GM12864 (cell line): ENCODE results near the gene SLC35E2B.
A peak's percentile ranks its signal among the peaks of the same experiment; 100 is the strongest.

Source experiments
- DNase-seq: peaks from one replicate; pipeline ENCODE4 v3.0.0-alpha.2; 2011; ENCODE audit warnings: low read depth
- H3K4me3 ChIP-seq: 2 replicates; pipeline ENCODE4 v1.5.1; 2011; ENCODE audit warnings: mild to moderate bottlenecking, low read depth, low read length, control low read depth
- TF ChIP-seq, protein P1 (sequence below): IDR thresholded peaks from 2 replicates; pipeline ENCODE4 v1.5.1; 2011; ENCODE audit warnings: low read depth, mild to moderate bottlenecking, moderate library complexity, low read length, control low read depth, inconsistent platforms; ENCODE audit errors: missing control alignments

Gene SLC35E2B

DNA sequence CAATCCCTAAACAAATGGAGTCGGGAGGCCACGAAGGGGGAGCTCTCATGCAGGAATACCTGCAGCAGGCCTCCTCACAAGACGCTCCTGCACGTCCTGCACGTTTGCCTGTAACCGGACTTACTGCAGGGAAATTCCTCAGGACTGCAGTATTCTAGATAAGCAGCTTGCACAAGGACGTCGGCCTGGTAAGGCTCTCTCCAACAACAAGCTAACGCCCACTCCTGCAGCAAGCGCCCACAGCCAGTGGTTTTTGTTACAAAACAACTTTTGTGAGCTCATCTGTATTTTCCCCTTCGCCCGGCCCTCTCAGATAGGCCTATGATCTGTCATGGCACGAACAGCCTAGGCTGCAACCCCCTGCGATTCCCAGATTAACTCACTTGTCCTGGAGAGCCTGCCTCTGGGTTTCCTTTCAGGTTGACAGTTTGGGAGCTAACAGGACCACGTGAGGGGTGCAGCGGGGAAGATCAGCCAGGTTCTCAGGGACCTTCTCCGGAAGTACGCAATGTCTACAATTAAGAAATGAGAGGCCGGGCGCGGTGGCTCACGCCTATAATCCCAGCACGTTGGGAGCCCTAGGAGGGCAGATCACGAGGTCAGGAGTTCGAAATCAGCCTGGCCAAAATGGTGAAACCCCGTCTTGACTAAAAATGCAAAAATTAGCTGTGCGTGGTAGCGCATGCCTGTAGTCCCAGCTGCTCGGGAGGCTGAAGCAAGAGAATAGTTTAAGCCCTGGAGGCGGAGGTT, 78.2 kb downstream of the SLC35E2B start:
- H3K4me3 ChIP-seq: peak overlapping the region; percentile 90
- no peak for DNase-seq
- TF ChIP-seq, protein P1, sequence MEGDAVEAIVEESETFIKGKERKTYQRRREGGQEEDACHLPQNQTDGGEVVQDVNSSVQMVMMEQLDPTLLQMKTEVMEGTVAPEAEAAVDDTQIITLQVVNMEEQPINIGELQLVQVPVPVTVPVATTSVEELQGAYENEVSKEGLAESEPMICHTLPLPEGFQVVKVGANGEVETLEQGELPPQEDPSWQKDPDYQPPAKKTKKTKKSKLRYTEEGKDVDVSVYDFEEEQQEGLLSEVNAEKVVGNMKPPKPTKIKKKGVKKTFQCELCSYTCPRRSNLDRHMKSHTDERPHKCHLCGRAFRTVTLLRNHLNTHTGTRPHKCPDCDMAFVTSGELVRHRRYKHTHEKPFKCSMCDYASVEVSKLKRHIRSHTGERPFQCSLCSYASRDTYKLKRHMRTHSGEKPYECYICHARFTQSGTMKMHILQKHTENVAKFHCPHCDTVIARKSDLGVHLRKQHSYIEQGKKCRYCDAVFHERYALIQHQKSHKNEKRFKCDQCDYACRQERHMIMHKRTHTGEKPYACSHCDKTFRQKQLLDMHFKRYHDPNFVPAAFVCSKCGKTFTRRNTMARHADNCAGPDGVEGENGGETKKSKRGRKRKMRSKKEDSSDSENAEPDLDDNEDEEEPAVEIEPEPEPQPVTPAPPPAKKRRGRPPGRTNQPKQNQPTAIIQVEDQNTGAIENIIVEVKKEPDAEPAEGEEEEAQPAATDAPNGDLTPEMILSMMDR: no peak

DNA sequence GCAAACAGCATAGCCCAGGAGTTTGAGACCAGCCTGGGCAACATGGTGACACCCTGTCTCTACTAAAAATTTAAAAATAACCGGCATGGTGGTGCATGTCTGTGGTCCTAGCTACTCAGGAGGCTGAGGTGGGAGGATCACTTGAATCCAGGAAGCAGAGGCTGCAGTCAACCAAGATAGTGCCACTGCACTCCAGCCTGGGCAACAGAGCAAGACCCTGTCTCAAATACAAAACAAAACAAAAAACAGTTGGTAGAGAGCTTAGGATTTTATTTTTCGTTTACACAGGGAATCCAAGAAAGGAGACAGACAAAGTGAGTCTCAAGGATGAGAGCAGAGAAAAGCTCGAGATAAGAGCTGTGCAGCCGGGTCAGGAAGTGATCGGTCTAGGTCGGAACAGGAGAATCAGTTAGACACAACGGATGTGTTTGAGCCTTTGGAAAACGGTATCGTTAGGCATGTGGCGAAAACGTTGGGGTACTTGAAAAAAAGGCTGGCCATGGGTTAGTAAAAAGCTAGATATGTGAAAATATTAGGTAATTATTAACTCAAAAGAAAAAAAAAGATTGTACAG, 79.0 kb downstream of the SLC35E2B start:
- no peak for DNase-seq
- H3K4me3 ChIP-seq: no peak overlapping the region
- TF ChIP-seq, protein P1: no peak

DNA sequence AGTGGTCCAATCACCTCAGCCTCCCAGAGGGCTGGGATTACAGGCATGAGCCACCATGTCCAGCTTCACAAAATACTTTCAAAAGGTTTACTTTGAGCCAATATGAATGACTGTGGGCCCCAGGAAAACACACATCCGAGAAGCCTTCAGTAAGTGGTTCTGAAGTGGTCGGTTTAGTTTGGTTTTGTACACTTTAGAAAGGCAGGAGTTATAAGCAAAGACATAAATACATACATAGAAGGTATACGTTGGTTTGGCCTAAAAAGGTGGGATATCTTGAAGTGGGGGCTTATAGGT, 80.5 kb downstream of the SLC35E2B start:
- DNase-seq: no peak
- TF ChIP-seq, protein P1: no peak
- H3K4me3 ChIP-seq: no peak overlapping the region

DNA sequence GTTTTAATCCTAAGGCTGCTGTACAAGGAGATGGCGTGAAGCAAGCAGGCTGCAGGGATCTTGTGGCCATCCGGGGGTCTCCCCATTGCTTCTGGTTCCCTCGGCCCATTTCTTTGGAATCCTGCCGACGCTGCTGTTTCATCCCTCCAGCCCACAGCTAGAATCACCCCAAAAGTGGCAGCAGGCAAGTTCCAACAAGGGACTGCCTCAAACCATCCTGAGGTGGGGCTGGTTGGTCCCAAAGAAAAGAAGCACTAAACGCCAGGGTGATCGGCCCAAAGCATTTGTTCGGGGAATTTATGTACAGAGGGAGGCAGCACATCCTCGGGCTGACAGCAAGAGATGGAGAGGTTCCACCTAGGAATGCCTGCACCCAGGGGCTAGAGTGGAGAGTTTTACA, 81.8 kb downstream of the SLC35E2B start:
- H3K4me3 ChIP-seq: no peak overlapping the region
- TF ChIP-seq, protein P1: no peak
- DNase-seq: no peak

DNA sequence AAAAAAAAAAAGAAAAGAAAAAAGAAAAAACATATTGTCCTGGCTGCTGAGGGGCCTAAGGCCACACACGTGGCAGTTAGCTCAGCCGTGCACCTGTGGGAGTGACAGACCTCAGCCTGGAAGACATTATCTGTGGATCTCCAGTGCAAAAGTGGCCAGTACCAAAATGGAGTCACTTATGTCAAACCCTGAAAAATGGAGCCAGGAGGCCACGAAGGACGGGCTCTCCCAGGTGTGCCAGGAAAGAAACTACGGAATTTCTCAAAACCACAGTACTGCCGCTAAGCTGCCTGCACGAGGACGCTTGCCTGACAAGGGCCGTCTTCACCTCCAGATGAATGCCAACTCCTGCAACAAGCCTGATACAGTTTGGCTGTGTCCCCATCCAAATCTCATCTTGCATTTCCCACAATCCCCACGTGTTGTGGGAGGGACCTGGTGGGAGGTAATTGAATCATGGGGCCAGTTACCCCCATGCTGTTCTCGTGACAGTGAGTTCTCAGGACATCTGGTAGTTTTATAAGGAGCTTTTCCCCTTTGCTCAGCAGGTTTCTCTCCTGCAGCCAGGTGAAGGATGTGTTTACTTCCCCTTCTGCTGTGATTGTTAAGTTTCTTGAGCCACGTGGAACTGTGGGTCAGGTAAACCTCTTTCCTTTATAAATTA, 82.6 kb downstream of the SLC35E2B start:
- H3K4me3 ChIP-seq: no peak overlapping the region
- TF ChIP-seq, protein P1: no peak
- DNase-seq: no peak
